Sigmoid colon (tissue), 7 donors: ENCODE results near the gene GAS2L1. TPM values are rescaled to one million over a fixed set of nuclear protein-coding genes. Genes with fewer than 3 reads are reported as not detected.

ENCODE experiments used
- DNase-seq: peaks from one replicate; pipeline ENCODE4 v3.0.0-alpha.2; 2019
- H3K27ac ChIP-seq, 4 donors: fragments of 200-600 bp; sonication (generic); one replicate each; pipeline ENCODE4 v1.5.1; 2016 to 2019; ENCODE audit warnings: mild to moderate bottlenecking in 1 of 4
- H3K27me3 ChIP-seq, 3 donors: fragments of 200-600 bp; sonication (generic); one replicate each; pipeline ENCODE4 v1.5.1; 2019; ENCODE audit warnings: mild to moderate bottlenecking in 1 of 3
- H3K36me3 ChIP-seq, 4 donors: fragments of 200-600 bp; sonication (generic); one replicate each; pipeline ENCODE4 v1.5.1; 2016 to 2019
- H3K4me1 ChIP-seq, 4 donors: fragments of 200-600 bp; sonication (generic); one replicate each; pipeline ENCODE4 v1.5.1; 2017 to 2019
- H3K4me3 ChIP-seq, 4 donors: fragments of 200-600 bp; sonication (generic); one replicate each; pipeline ENCODE4 v1.5.1; 2017 to 2019; ENCODE audit warnings: mild to moderate bottlenecking in 2 of 4, moderate library complexity in 1 of 4
- H3K9me3 ChIP-seq, 4 donors: fragments of 200-600 bp in 3 of 4; sonication (generic) in 3 of 4; one replicate each; pipeline versions ENCODE4 v1.5.1 to v1.6.1; 2013 to 2019
- CTCF ChIP-seq, 4 experiments: fragments of 450-650 bp in 3 of 4; fragments of 200-600 bp in 1 of 4; IDR thresholded peaks; one replicate each; pipeline ENCODE4 v1.5.1; 2016 to 2019; ENCODE audit warnings: antibody characterized with exemption in 4 of 4, mild to moderate bottlenecking in 3 of 4, moderate library complexity in 2 of 4
- EP300 ChIP-seq, 4 donors: sonication (generic); formaldehyde crosslinking; IDR thresholded peaks; one replicate each; pipeline ENCODE4 v1.6.1; 2017; ENCODE audit warnings: antibody characterized with exemption in 4 of 4
- POLR2A ChIP-seq, 2 donors: fragments of 450-650 bp; IDR thresholded peaks; one replicate each; pipeline ENCODE4 v1.6.1; 2016; ENCODE audit warnings: antibody characterized with exemption in 2 of 2, mild to moderate bottlenecking in 2 of 2, moderate library complexity in 2 of 2
- POLR2AphosphoS5 ChIP-seq, 4 donors: sonication (generic); formaldehyde crosslinking; IDR thresholded peaks; one replicate each; pipeline ENCODE4 v1.6.1; 2017; ENCODE audit warnings: antibody characterized with exemption in 4 of 4
- WGBS, 2 donors: extraction: QIAGEN DNeasy Blood & Tissue Kit; methylation state at CpG; one replicate each; pipeline ENCODE4 v1.1.7; 2013; 5-methylcytosine and 5-hydroxymethylcytosine counted together
- intact Hi-C: fragments of 100-400 bp; cut with DNase I; formaldehyde crosslinking; loops from one replicate; pipeline ENCODE4 v1.15.1; 2023
- polyA plus RNA-seq, 3 donors: library from polyadenylated mRNA; stranded (reverse); fragments of 200-250 nt; gene quantifications; one replicate each; pipeline ENCODE4 v1.2.3, GENCODE V29; 2013
- total RNA-seq, 4 donors: library from RNA; depleted of rRNA; stranded (reverse); fragments of >200 nt; gene quantifications; one replicate each; pipeline ENCODE4 v1.1.0, GENCODE V29; 2016
- donor health status: healthy with polysubstance abuse.
- donor health status: Bipolar disorder and iron deficiency.
- donor health status: healthy.

Gene GAS2L1
- total and polyA plus RNA-seq, 7 donors: 12.0 to 27.5 (median 22.1) TPM

GRCh38 chr22:29298641-29299040, 7.8 kb upstream of the GAS2L1 start:
- DNase-seq: no peak
- Histone ChIP-seq H3K4me1 (peaks cover 0 to 15% (median 8%) of the 10 kb centered on the region in 4 donors), H3K4me3 (no peak overlapping the region), H3K27ac (no peak overlapping the region), H3K9me3 (no peaks in the 10 kb centered on the region), H3K36me3 (peaks cover 49 to 82% (median 70%) of the 10 kb centered on the region in 4 donors), H3K27me3 (no peaks in the 10 kb centered on the region)
- TF ChIP-seq POLR2AphosphoS5 (IDR thresholded peaks at IDR 0.05) (no peak), EP300 (IDR thresholded peaks at IDR 0.05) (no peak), CTCF (IDR thresholded peaks at IDR 0.05) (no peak), POLR2A (IDR thresholded peaks at IDR 0.05) (no peak)
- intact Hi-C loops: no loop called here
- 84% methylated on average over 8 of the region's 8 CpGs for WGBS, 2 donors

DNA sequence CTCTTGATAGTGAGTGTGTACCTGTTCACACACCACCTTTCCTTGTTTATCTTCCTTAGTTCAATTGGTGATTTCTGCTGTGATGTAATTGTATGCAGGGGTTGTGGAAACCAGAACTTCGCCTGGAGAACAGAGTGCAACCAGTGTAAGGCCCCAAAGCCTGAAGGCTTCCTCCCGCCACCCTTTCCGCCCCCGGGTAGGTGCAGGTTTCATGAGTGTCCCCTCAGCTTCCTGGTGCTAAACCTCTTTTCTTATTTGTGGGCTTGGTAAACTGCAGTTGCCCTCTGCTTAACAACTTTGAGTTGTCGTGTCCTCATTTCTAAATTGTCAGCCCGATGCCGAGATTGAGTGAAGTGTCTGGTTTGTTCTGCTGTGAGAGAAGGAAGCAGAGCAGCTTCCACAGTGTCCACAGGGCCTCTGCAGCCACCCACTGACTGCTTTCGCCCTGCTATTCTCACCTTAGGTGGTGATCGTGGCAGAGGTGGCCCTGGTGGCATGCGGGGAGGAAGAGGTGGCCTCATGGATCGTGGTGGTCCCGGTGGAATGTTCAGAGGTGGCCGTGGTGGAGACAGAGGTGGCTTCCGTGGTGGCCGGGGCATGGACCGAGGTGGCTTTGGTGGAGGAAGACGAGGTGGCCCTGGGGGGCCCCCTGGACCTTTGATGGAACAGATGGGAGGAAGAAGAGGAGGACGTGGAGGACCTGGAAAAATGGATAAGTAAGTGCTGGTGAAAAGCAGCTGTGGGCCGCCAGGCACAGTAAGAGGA, 7.1 kb upstream of the GAS2L1 start:
- WGBS, 2 donors: 91 to 92% methylated on average over 19 of the region's 19 CpGs
- H3K27ac ChIP-seq: no peak overlapping the region
- H3K36me3 ChIP-seq: peaks cover 49 to 75% (median 64%) of the 10 kb centered on the region in 4 donors
- intact Hi-C loops: no loop called here
- H3K9me3 ChIP-seq: no peaks in the 10 kb centered on the region
- no peak for DNase-seq
- H3K4me1 ChIP-seq: peaks cover 0 to 15% (median 8%) of the 10 kb centered on the region in 4 donors
- no peak overlapping the region for H3K4me3 ChIP-seq
- TF ChIP-seq POLR2A (IDR thresholded peaks at IDR 0.05) (no peak), EP300 (IDR thresholded peaks at IDR 0.05) (no peak), POLR2AphosphoS5 (IDR thresholded peaks at IDR 0.05) (no peak), CTCF (IDR thresholded peaks at IDR 0.05) (no peak)
- H3K27me3 ChIP-seq: no peaks in the 10 kb centered on the region

DNA sequence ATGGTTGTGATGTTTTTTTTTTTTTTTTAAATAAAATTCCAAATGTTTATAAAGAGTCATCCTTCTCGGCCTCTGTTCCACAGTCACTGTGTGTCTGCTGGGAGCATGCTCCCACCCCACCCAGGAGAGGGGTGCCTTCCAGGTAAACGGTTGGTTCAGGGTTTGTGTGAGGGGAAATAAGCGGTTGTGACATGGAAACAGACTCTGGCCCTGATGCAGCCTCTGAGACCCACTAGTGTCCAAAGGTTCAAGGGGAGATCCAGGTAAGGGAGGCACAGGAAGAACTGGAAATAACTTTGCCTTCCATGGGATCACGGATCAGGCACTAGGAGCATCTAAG, 6.0 kb upstream of the GAS2L1 start:
- no peak overlapping the region for H3K4me3 ChIP-seq
- peaks cover 42 to 64% (median 55%) of the 10 kb centered on the region in 4 donors for H3K36me3 ChIP-seq
- no peak for DNase-seq
- H3K27ac ChIP-seq: no peak overlapping the region
- H3K27me3 ChIP-seq: no peaks in the 10 kb centered on the region
- intact Hi-C loops: no loop called here
- H3K9me3 ChIP-seq: no peaks in the 10 kb centered on the region
- 70 to 73% methylated on average over 4 of the region's 4 CpGs for WGBS, 2 donors
- H3K4me1 ChIP-seq: peaks cover 0 to 15% (median 8%) of the 10 kb centered on the region in 4 donors
- TF ChIP-seq POLR2A (IDR thresholded peaks at IDR 0.05): no peak
- no peak for TF ChIP-seq EP300 (IDR thresholded peaks at IDR 0.05)
- no peak for TF ChIP-seq POLR2AphosphoS5 (IDR thresholded peaks at IDR 0.05)
- no peak for TF ChIP-seq CTCF (IDR thresholded peaks at IDR 0.05)

GRCh38 chr22:29300807-29301601, 5.4 kb upstream of the GAS2L1 start:
- H3K4me3 ChIP-seq: no peak overlapping the region
- peaks cover 0 to 18% (median 8%) of the 10 kb centered on the region in 4 donors for H3K4me1 ChIP-seq
- H3K27ac ChIP-seq: peak overlapping the region in 1 of 4 donors; percentile 2
- WGBS, 2 donors: 76 to 82% methylated on average over 10 of the region's 10 CpGs
- no peaks in the 10 kb centered on the region for H3K27me3 ChIP-seq
- intact Hi-C loops: no loop called here
- DNase-seq: no peak
- peaks cover 37 to 59% (median 49%) of the 10 kb centered on the region in 4 donors for H3K36me3 ChIP-seq
- no peak for TF ChIP-seq POLR2A (IDR thresholded peaks at IDR 0.05)
- TF ChIP-seq POLR2AphosphoS5 (IDR thresholded peaks at IDR 0.05): peak in 1 of 4 donors; percentile 30
- H3K9me3 ChIP-seq: no peaks in the 10 kb centered on the region
